MCF 10A (cell line): ENCODE data around the gene CPT1B. TPM values are rescaled to one million over a fixed set of nuclear protein-coding genes. Genes with fewer than 3 reads are reported as not detected.

Experiments used
- BruUV-seq: library from RNA; stranded (reverse); fragments of 400-500 nt; replicated peaks from 2 replicates; lab custom pipeline; 2021; lab: Mats Ljungman, UMichigan
- CTCF ChIA-PET: fragments of 300-600 bp; sonication (Branson Sonifier 250); formaldehyde crosslinking; extraction: SDS; loops from one replicate; lab custom pipeline; 2021; ENCODE audit warnings: antibody characterized with exemption, inconsistent platforms; lab: Yijun Ruan, JAX
- POLR2A ChIA-PET: fragments of 300-600, 350-650 bp; sonication (Branson Sonifier 250); formaldehyde crosslinking; extraction: SDS; loops from one replicate; lab custom pipeline; 2020; ENCODE audit warnings: antibody characterized with exemption, inconsistent platforms; lab: Yijun Ruan, JAX
- DNase-seq: peaks from one replicate; pipeline ENCODE4 v3.0.0-alpha.2; 2018; ENCODE audit not compliant: unreplicated experiment
- H3K27ac Mint-ChIP-seq: one replicate; pipeline ENCODE4 v1.8.0; 2022; ENCODE audit warnings: mild to moderate bottlenecking, low read depth, mixed read lengths; ENCODE audit not compliant: unreplicated experiment
- H3K27me3 Mint-ChIP-seq: one replicate; pipeline ENCODE4 v1.8.0; 2022; ENCODE audit warnings: mixed read lengths; ENCODE audit not compliant: insufficient read depth, unreplicated experiment
- H3K36me3 Mint-ChIP-seq: one replicate; pipeline ENCODE4 v1.8.0; 2022; ENCODE audit warnings: mild to moderate bottlenecking, moderate library complexity, mixed read lengths; ENCODE audit not compliant: insufficient read depth, unreplicated experiment
- H3K4me1 Mint-ChIP-seq: one replicate; pipeline ENCODE4 v1.8.0; 2022; ENCODE audit warnings: mixed read lengths; ENCODE audit not compliant: insufficient read depth, unreplicated experiment
- H3K4me3 Mint-ChIP-seq: one replicate; pipeline ENCODE4 v1.8.0; 2022; ENCODE audit warnings: mild to moderate bottlenecking, moderate library complexity, mixed read lengths; ENCODE audit not compliant: unreplicated experiment
- H3K9me3 Mint-ChIP-seq: one replicate; pipeline ENCODE4 v1.8.0; 2022; ENCODE audit warnings: mixed read lengths; ENCODE audit not compliant: unreplicated experiment
- CTCF ChIP-seq: fragments of 200-600 bp; IDR thresholded peaks from one replicate; pipeline ENCODE4 v1.8.0; 2022; ENCODE audit warnings: antibody characterized with exemption, mild to moderate bottlenecking; ENCODE audit not compliant: unreplicated experiment
- intact Hi-C: fragments of 100-400 bp; cut with micrococcal nuclease; formaldehyde crosslinking; loops from 2 replicates; pipeline ENCODE4 v1.14.1; 2022
- total RNA-seq: library from RNA; stranded (reverse); gene quantifications from 2 replicates; pipeline ENCODE4 v1.2.3, GENCODE V29; 2022

The CPT1B gene
- total RNA-seq, 1 experiment from 2014 or later = 52.2 TPM

DNA sequence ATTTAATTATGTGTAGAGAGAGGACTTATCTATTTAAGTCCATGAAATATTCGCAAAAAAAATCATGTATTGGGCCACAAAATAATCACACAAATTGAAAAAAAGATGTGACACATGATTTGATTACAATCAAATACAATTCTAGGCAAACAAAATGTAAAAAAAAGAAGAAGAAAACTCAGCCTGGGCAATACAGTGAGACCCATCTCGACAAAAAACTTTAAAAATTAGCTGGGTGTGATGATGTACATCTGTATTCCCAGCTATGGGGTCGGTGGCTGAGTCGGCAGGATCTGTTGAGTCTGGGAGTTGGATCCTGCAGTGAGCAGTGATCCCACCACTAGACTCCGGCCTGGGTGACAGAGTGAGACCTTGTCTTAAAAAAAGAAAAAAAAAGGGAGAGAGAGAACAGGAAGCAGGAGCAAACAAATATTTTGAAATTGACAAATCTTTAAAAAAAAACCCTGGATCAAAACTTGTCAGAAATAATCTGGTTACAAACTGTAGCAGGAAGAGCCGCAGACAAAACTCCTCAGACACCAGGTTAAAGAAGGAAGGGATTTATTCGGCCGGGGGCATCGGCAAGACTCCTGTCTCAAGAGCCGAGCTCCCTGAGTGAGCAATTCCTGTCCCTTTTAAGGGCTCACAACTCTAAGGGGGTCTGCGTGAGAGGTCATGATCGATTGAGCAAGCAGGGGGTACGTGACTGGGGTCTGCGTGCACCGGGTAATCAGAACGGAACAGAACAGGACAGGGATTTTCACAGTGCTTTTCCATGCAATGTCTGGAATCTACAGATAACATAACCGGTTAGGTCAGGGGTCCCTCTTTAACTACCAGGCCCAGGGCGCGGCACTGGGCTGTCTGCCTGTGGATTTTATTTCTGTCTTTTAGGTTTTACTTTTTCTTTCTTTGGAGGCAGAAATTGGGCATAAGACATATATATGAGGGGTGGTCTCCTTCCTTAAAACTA, 45.1 kb downstream of the CPT1B start:
- ChIA-PET CTCF (no interaction called here), POLR2A (interaction anchor here (1.0 to 2.3 kb wide), 3 partner anchors 25 to 88 kb away, joined by 3 to 8 read pairs (median 5); partner anchors contain the start of genes LMF2, NCAPH2 and SYCE3)
- no peaks in the 10 kb centered on the region for H3K9me3 Mint-ChIP-seq
- no peak for TF ChIP-seq CTCF
- H3K27ac Mint-ChIP-seq = peak overlapping the region; percentile 97
- intact Hi-C loops = loop anchor here (1.0 kb wide), 1 partner anchor 8 kb away; no protein-coding TSS in a partner anchor
- H3K4me1 Mint-ChIP-seq = peaks cover 21% of the 10 kb centered on the region
- H3K27me3 Mint-ChIP-seq = no peaks in the 10 kb centered on the region
- no peak for DNase-seq
- H3K36me3 Mint-ChIP-seq = peaks cover 25% of the 10 kb centered on the region
- peak overlapping the region; percentile 85 for H3K4me3 Mint-ChIP-seq
- no TSS peak for BruUV-seq

DNA sequence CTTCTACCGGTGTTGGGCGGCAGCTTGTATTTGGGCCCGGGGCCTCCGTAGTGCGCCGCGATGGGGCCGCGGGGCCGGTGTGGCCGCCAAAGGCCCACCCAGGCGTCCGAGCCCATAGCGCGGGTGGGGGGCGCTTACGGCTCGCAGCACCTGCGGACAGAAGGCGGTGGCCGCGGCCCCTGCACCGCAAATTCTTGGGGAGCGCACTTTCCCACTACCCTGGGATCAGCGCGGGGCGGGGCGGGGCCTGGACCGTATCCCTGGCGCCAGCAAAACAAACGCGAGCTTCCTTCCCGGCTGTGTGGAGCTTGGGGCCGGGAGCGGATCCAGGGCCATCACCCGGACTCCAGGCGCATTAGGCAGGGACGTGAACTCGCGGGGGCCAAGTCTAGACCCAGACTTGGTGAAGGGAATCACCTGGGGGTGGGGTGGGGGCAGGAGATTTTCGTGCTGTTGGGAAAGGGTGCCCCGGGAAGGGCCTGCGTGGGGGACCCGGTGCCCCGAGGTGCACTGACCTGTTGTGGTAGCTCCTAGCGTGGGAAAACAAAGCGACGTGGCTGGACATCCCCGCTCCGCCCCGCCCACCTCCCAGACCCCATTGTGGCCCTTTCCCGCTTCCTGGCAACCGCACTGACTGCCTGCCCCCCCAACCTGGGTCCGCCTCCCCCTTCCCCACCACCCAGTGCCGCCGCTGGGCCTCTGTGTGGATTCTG, 46.1 kb downstream of the CPT1B start:
- H3K27ac Mint-ChIP-seq = peak overlapping the region; percentile 97
- H3K36me3 Mint-ChIP-seq = peaks cover 34% of the 10 kb centered on the region
- TF ChIP-seq CTCF = no peak
- DNase-seq = peak; percentile 77
- H3K4me1 Mint-ChIP-seq = peaks cover 19% of the 10 kb centered on the region
- ChIA-PET POLR2A (interaction anchor here (0.7 to 2.3 kb wide), 10 partner anchors 9 to 126 kb away, joined by 3 to 33 read pairs (median 4); partner anchors contain the start of genes CHKB, KLHDC7B, LMF2 and NCAPH2), CTCF (interaction anchor here (0.7 to 0.9 kb wide), 3 partner anchors 9 to 164 kb away, joined by 3 read pairs; no protein-coding TSS in a partner anchor)
- peak overlapping the region; percentile 85 for H3K4me3 Mint-ChIP-seq
- H3K9me3 Mint-ChIP-seq = no peaks in the 10 kb centered on the region
- BruUV-seq = no TSS peak
- intact Hi-C loops = loop anchor here (1.0 to 2.0 kb wide), 3 partner anchors 9 to 89 kb away; partner anchors contain the start of gene SYCE3
- H3K27me3 Mint-ChIP-seq = no peaks in the 10 kb centered on the region

DNA sequence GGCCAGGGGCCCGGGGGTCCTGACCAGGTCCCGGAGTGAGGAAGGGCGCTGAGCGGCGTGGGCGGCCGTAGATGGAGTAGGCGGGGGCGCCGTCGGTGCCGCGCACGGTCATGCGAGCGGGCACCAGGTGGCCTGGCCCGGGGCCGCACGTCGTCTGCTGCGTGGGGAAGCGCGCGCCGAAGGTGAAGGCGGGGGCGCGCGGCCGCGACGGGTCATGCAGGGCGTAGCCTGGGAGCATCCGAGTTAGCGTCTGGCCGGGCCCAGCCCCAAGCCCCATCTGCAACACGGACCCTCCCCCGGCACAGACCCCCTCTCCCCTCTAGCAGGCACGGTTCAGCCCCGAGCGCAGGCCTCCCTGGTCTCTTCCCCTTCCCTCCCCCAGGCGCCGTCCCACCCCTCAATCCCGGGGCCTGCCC, 46.7 kb downstream of the CPT1B start:
- no peaks in the 10 kb centered on the region for H3K27me3 Mint-ChIP-seq
- H3K27ac Mint-ChIP-seq = peak overlapping the region; percentile 97
- intact Hi-C loops = loop anchor here (1.0 to 2.0 kb wide), 2 partner anchors 31 to 89 kb away; partner anchors contain the start of gene SYCE3
- ChIA-PET POLR2A (interaction anchor here (0.6 to 2.3 kb wide), 11 partner anchors 9 to 91 kb away, joined by 3 to 33 read pairs (median 5); partner anchors contain the start of genes CHKB, KLHDC7B, LMF2 and NCAPH2), CTCF (interaction anchor here (0.5 to 0.9 kb wide), 4 partner anchors 9 to 163 kb away, joined by 3 read pairs; no protein-coding TSS in a partner anchor)
- H3K36me3 Mint-ChIP-seq = peaks cover 35% of the 10 kb centered on the region
- H3K9me3 Mint-ChIP-seq = no peaks in the 10 kb centered on the region
- peaks cover 22% of the 10 kb centered on the region for H3K4me1 Mint-ChIP-seq
- TF ChIP-seq CTCF = no peak
- peak; percentile 75 for DNase-seq
- no TSS peak for BruUV-seq
- peak overlapping the region; percentile 85 for H3K4me3 Mint-ChIP-seq
